Esophagus squamous epithelium (tissue), 5 donors: Measurements from ENCODE around the gene TBCD. TPM values are rescaled to one million over a fixed set of nuclear protein-coding genes. Genes with fewer than 3 reads are reported as not detected.

Experiments used
- DNase-seq: peaks from one replicate; lab custom pipeline; 2025; lab: John Stamatoyannopoulos, UW
- H3K27ac ChIP-seq, 4 donors: fragments of 200-600 bp; sonication (generic); one replicate each; pipeline ENCODE4 v1.5.1; 2016 to 2019; ENCODE audit warnings: mild to moderate bottlenecking in 1 of 4
- H3K27me3 ChIP-seq, 4 donors: fragments of 200-600 bp; sonication (generic); 1 replicate in 3 of 4; 2 replicates in 1 of 4; pipeline versions ENCODE4 v1.5.1 to v1.6.0; 2017 to 2021; ENCODE audit warnings: antibody characterized with exemption in 1 of 4
- H3K36me3 ChIP-seq, 3 donors: fragments of 200-600 bp; sonication (generic); one replicate each; pipeline ENCODE4 v1.5.1; 2016 to 2019
- H3K4me1 ChIP-seq, 3 donors: fragments of 200-600 bp; sonication (generic); one replicate each; pipeline ENCODE4 v1.5.1; 2017 to 2019
- H3K4me3 ChIP-seq, 4 donors: fragments of 200-600 bp; sonication (generic); 1 replicate in 3 of 4; 2 replicates in 1 of 4; pipeline ENCODE4 v1.5.1; 2016 to 2019; ENCODE audit warnings: mild to moderate bottlenecking in 2 of 4, moderate library complexity in 1 of 4
- H3K9me3 ChIP-seq, 3 donors: fragments of 200-600 bp; sonication (generic); one replicate each; pipeline ENCODE4 v1.5.1; 2016 to 2019
- POLR2A ChIP-seq, 4 donors: fragments of 450-650 bp; IDR thresholded peaks; one replicate each; pipeline ENCODE4 v1.6.1; 2017; ENCODE audit warnings: antibody characterized with exemption in 4 of 4, mild to moderate bottlenecking in 4 of 4, moderate library complexity in 3 of 4
- WGBS, 2 donors: methylation state at CpG; one replicate each; pipeline ENCODE4 v1.1.5; 2018; 5-methylcytosine and 5-hydroxymethylcytosine counted together
- intact Hi-C: fragments of 100-400 bp; cut with DNase I; formaldehyde crosslinking; loops from one replicate; pipeline ENCODE4 v1.15.0; 2022
- total RNA-seq, 4 donors: library from RNA; depleted of rRNA; stranded (reverse); fragments of >200 nt; gene quantifications; one replicate each; pipeline ENCODE4 v1.1.0, GENCODE V29; 2016
- TF ChIP-seq, protein P1 (sequence below), 6 experiments: fragments of 450-650 bp in 4 of 6; fragments of 200-600 bp in 2 of 6; sonication (generic) in 2 of 6; IDR thresholded peaks; one replicate each; pipeline ENCODE4 v1.5.1; 2016 to 2019; ENCODE audit warnings: antibody characterized with exemption in 6 of 6, mild to moderate bottlenecking in 4 of 6, moderate library complexity in 4 of 6
- donor health status: DM: yes; HTN: yes; CAD: no.

The TBCD gene
- total RNA-seq, 4 donors from 2014 or later, result 38.8 to 58.3 (median 55.0) TPM

DNA sequence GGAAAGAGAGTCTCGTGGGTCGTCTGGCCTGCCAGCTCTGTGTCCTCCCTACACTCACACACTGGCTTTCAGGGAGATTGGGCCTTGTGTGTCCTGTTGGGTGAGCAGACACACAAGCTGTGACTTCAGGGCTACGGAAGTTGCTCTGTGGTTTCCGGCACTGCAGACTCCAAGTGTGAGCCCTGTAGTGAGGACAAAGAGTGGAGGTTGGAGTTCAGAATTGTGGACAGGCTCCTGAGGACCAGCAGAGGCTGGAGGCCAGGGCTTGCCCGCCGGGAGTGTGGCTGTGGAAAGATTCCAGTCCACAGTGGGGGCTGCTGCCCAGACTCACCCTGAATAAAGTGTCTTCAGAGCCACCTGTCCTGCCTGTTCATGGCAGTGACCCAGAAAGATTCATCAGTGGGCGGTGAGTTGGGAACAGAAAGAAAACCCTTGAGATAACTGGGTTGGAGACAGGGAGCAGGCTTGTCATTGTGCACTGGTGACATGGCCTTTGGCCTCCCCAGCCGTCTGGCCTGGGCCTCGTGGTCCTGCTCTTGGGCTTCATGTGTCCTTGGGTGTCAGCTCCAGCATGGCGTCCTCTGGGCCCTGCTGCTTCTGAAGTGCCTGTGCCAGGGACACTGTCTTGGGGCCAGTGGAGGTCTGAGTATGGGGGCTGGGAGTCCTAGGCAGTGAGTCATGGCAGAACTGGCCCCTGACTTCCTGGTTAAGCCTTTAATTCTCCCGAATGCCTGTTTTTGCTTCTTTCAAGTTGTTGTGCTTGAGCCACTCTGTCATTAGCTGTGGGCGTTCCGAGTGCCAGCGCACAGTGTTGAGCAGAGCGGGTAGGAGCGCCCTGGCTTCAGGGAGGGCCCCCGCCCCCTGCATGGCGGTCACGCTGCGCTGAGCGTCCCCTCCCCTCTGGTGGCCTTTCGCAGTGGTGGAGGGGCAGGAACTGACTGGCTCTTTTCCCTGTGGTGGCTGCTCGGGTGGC, 107.9 kb downstream of the TBCD start:
- H3K4me3 ChIP-seq, result peak overlapping the region in 2 of 4 donors; percentile 1 to 37

DNA sequence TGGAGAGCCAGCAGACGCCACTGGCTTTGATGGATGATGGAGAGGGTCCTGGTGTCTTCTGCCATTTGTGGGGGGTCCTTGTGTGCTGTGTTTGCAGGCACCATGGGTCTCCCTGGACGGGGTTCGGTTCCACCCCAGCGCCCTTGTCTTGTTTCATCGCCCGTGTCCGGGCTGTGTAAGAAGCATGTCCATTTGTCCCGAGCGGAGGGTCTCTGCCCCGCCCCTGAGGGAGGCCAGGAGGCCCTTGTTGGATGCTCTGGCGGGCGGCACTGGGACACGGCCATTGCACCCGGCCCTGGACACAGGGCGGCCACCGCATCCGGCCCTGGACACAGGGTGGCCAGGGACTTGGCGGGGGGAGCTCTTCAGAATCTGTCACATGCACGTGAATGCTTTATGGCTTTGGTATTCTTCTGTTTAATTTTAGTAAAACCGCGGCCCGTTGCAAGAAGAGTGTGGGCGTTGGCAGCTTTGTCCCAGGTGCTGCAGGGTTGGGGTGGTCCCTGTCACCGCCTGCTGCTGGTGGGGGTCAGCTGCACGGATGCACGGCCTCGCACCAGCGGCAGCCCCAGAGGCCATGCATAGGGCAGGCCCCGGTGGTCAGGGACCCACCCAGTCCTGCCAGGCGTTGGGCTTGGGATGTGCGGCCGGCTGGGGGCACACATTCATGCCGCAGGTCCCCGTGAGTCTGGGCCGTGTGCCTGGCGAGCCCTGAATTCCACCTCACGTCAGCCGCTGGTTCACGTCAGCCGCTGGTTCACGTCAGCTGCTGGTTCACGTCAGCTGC, 108.9 kb downstream of the TBCD start:
- H3K4me1 ChIP-seq, result peaks cover 40 to 86% (median 43%) of the 10 kb centered on the region in 3 donors
- H3K4me3 ChIP-seq, result peak overlapping the region in 1 of 4 donors; percentile 1
- no peaks in the 10 kb centered on the region for H3K36me3 ChIP-seq
- H3K27ac ChIP-seq, result peak overlapping the region; percentile 85 to 96 (median 89)
- WGBS, 2 donors, result 91 to 94% methylated on average over 15 to 25 of the region's 42 CpGs
- no peaks in the 10 kb centered on the region for H3K9me3 ChIP-seq
- intact Hi-C loops, result no loop called here
- no peaks in the 10 kb centered on the region for H3K27me3 ChIP-seq
- TF ChIP-seq POLR2A (IDR thresholded peaks at IDR 0.05), result no peak
- TF ChIP-seq, protein P1, sequence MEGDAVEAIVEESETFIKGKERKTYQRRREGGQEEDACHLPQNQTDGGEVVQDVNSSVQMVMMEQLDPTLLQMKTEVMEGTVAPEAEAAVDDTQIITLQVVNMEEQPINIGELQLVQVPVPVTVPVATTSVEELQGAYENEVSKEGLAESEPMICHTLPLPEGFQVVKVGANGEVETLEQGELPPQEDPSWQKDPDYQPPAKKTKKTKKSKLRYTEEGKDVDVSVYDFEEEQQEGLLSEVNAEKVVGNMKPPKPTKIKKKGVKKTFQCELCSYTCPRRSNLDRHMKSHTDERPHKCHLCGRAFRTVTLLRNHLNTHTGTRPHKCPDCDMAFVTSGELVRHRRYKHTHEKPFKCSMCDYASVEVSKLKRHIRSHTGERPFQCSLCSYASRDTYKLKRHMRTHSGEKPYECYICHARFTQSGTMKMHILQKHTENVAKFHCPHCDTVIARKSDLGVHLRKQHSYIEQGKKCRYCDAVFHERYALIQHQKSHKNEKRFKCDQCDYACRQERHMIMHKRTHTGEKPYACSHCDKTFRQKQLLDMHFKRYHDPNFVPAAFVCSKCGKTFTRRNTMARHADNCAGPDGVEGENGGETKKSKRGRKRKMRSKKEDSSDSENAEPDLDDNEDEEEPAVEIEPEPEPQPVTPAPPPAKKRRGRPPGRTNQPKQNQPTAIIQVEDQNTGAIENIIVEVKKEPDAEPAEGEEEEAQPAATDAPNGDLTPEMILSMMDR (IDR thresholded peaks at IDR 0.05), result no peak
- DNase-seq, result no peak

More for the DNA sequence above, 107.9 kb downstream of the TBCD start:
- H3K36me3 ChIP-seq, result peaks cover 0 to 2% (median 0%) of the 10 kb centered on the region in 3 donors
- peaks cover 32 to 76% (median 36%) of the 10 kb centered on the region in 3 donors for H3K4me1 ChIP-seq
- intact Hi-C loops, result no loop called here
- H3K27me3 ChIP-seq, result no peaks in the 10 kb centered on the region
- peak overlapping the region; percentile 85 to 96 (median 89) for H3K27ac ChIP-seq
- H3K9me3 ChIP-seq, result no peaks in the 10 kb centered on the region
- TF ChIP-seq, protein P1 (IDR thresholded peaks at IDR 0.05), result peak in 1 of 6 experiments; percentile 11
- peak in 1 of 4 donors; percentile 6 for TF ChIP-seq POLR2A (IDR thresholded peaks at IDR 0.05)
- WGBS, 2 donors, result 69 to 76% methylated on average over 5 to 17 of the region's 23 CpGs
- no peak for DNase-seq

DNA sequence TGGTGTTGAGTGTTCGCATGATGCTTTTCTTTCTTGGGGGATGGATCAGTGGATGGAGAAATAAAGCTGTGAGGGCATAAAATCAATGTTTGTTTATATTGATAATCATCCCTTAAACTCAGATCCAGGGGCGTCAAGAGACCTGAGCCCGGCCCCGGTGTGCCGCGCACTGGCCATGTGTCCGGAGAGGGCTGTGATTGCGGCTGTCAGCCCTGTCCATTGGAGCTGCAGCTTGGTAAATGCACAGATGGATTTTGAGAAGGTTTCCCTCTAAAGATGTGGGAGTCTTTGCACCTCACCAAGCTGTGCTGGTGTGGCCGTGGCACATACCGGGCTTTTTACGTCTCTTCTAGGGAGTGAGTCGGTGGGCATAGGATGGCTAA, 109.5 kb downstream of the TBCD start:
- no peaks in the 10 kb centered on the region for H3K9me3 ChIP-seq
- no peak overlapping the region for H3K4me3 ChIP-seq
- peak overlapping the region in 1 of 4 donors; percentile 88 for H3K27ac ChIP-seq
- no peaks in the 10 kb centered on the region for H3K36me3 ChIP-seq
- DNase-seq, result no peak
- intact Hi-C loops, result no loop called here
- no peak for TF ChIP-seq POLR2A (IDR thresholded peaks at IDR 0.05)
- TF ChIP-seq, protein P1 (IDR thresholded peaks at IDR 0.05), result no peak
- peaks cover 44 to 91% (median 48%) of the 10 kb centered on the region in 3 donors for H3K4me1 ChIP-seq
- WGBS, 2 donors, result 93 to 98% methylated on average over 7 to 12 of the region's 12 CpGs
- no peaks in the 10 kb centered on the region for H3K27me3 ChIP-seq

DNA sequence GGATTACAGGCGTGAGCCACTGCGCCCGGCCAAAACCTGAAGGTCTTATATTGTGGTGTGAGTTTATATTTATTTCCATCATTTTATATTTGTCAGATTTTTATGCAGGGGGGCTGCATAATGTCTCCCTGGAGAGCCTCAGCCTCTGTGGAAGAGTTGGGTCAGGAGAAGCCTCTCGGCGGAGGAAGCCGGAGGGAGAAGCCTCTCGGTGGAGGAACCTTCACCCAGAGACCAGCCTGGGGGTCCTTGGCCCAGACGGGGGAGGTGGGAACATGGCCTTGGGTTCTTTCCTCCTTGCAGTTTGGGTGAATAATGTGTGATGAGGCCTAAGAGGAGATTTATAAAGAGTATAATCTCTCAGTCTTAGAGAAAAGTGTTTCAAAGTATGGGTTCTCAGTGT, 110.3 kb downstream of the TBCD start:
- TF ChIP-seq, protein P1 (IDR thresholded peaks at IDR 0.05), result no peak
- no peak for TF ChIP-seq POLR2A (IDR thresholded peaks at IDR 0.05)
- no peak for DNase-seq
- no peaks in the 10 kb centered on the region for H3K36me3 ChIP-seq
- H3K27me3 ChIP-seq, result no peaks in the 10 kb centered on the region
- WGBS, 2 donors, result 94 to 99% methylated on average over 5 to 8 of the region's 8 CpGs
- H3K9me3 ChIP-seq, result no peaks in the 10 kb centered on the region
- no peak overlapping the region for H3K4me3 ChIP-seq
- peaks cover 51 to 91% (median 56%) of the 10 kb centered on the region in 3 donors for H3K4me1 ChIP-seq
- intact Hi-C loops, result no loop called here
- peak overlapping the region in 2 of 4 donors; percentile 9 to 17 for H3K27ac ChIP-seq
